SK-N-MC (cell line): ENCODE measurements around the gene MARF1.

Source experiments
- EZH2 ChIP-seq: fragments of 200-600 bp; sonication (generic); IDR thresholded peaks from one replicate; pipeline ENCODE4 v1.6.1; 2017; ENCODE audit warnings: antibody characterized with exemption
- POLR2AphosphoS5 ChIP-seq: IDR thresholded peaks from 2 replicates; pipeline ENCODE4 v1.6.1; 2012; ENCODE audit warnings: mild to moderate bottlenecking, low read depth, low read length, borderline replicate concordance

- TF ChIP-seq EZH2 (no peak), POLR2AphosphoS5 (no peak)
These were observed 48.1 kb downstream of the MARF1 start for GRCh38 chr16:15594711-15595320.
